A172 (cell line): ENCODE data around the gene CFAP68. TPM values are rescaled to one million over a fixed set of nuclear protein-coding genes. Genes with fewer than 3 reads are reported as not detected.
"Not testable (repeated sequence)": the region's sequence is repeated elsewhere in the genome, so short reads cannot be mapped to it uniquely, and the experiment has no call there.

ENCODE experiments used
- DNase-seq: peaks from one replicate; pipeline ENCODE4 v3.0.0-alpha.2; 2015; ENCODE audit warnings: low spot score
- total RNA-seq: library from RNA; depleted of rRNA; stranded (reverse); fragments of >200 nt; shearing (Covaris generic); gene quantifications from 2 replicates; pipeline ENCODE4 v1.2.3, GENCODE V29; 2014; rRNA removed

The CFAP68 gene
- total RNA-seq, 1 experiment from 2014 or later = 16.6 TPM

DNA sequence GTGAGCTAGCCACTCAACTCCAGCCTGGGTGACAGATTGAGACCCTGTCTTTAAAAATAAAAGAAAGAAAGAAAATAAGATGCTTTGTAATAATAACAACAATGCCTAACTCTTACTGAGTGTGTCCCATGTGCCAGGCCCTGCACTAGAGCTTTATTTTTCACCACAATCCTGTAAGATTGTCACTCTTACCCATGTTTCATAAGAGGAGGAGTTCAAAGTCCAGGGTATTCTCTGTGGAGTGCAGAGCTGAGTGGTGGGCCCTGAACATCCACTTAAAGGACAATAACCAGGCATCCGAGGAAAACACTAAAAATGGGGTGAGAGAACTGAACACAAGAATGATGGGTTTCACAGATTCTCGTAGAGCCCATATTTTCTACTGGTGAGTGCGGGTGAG, 38.4 kb downstream of the CFAP68 start:
- DNase-seq = no peak

DNA sequence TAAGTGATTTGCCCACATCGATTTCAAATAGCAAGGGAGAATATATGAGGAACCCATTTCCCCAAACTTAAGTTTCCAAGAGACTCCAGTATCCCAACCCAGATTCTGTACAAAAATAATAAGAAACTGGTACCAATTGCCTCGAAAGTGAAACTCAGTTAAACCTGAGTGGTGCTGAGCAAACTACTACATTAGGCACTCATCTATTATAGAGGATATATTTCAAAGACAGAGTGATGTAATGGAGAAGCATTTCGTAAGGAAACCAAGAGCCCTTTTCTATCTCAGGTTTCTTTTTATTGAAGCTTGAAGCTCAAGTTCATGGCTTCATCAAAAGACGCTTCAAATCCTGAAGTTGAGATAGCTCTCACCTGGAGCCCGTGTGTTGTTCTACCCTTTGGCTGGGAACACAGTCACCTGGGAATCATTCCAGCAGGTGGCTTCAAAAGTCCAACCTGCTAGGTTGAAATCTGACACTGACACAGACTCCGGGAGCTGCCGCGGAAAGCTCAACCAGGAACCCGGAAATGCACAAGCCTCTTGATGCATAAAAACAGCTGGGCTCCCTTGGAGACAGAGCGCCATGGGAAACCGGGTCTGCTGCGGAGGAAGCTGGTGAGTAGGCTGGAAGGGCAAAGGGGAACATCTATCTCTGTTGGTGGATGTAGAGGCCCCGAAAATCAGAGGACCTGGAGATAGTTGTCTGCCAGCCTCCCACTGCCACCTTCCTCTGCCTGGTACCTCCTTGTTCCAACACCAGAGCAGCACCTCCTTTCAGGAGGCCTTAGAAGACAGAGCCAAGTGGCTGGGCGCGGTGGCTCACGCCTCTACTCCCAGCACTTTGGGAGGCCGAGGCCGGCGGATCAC, 39.3 kb downstream of the CFAP68 start, which contains the start of gene C11orf52:
TSS of gene C11orf52 (plus strand) at position 524 of the 867 bp plus-strand sequence. CDS start at position 584, 60 bp downstream.
- DNase-seq = no peak

DNA sequence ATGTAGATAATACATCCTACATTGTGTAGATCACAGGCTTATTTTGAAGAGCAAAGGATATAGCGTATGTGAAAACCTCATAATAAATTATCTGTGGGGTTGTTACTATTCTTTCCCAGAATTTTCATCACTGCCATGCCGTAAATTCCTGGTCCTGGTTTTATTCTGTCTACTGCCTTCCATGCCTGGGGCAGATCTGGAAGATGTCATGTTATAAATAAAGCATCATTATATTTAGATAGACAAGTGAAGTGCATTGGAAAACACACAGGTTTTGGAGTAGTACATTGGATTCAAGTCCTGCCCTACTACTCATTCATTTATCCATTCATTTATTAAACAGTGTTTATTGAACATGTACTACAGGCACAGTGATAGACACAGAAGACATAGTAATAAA, 41.6 kb downstream of the CFAP68 start:
- no peak for DNase-seq

DNA sequence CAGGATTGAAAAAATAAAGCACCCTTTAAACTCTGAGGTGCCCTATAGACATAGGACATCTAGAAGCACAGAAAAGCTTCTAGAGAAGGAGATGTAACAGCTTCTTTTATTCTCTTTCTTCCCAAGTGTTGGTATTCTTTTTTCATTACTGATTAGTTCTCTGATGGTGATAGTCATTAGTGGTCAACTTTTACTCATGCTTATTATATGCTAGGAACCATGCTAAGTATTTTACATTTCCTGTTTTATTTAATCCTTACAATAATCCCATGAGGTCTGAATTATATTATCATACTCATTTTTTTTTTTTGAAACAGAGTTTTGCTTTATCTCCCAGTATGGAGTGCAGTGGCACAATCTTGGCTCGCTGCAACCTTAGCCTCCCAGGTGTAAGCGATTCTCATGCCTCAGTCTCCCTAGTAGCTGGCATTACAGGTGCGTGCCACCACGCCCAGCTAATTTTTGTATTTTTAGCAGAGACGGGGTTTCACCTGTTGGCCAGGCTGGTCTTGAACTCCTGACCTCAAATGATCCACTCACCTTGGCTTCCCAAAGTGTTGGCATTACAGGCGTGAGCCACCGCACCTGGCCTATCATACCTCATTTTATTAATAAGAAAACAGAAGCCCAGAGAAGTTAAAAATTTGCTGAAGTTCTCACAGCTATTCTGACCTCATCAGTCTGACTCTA, 42.3 kb downstream of the CFAP68 start:
- no peak for DNase-seq

GRCh38 chr11:111922803-111923202, 43.5 kb downstream of the CFAP68 start:
- no peak for DNase-seq

GRCh38 chr11:111923351-111923788, 44.0 kb downstream of the CFAP68 start:
- DNase-seq = no peak

GRCh38 chr11:111923951-111924350, 44.6 kb downstream of the CFAP68 start:
- no peak for DNase-seq

DNA sequence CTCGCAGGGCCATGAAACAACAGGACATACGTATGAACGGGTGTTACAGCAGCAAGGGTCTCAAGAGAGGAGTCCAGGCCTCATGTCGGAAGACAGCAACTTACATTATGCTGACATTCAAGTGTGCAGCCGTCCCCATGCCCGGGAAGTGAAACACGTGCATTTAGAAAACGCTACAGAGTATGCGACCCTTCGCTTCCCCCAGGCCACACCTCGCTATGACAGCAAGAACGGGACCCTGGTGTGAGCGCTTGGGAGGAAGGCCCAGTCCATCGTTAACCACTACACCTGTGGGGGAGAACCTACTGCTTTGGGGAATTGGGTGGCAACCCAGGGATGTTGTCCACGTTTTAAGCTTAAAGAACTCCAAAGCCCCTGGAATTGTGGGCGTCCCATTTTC, 46.6 kb downstream of the CFAP68 start:
- DNase-seq = no peak

DNA sequence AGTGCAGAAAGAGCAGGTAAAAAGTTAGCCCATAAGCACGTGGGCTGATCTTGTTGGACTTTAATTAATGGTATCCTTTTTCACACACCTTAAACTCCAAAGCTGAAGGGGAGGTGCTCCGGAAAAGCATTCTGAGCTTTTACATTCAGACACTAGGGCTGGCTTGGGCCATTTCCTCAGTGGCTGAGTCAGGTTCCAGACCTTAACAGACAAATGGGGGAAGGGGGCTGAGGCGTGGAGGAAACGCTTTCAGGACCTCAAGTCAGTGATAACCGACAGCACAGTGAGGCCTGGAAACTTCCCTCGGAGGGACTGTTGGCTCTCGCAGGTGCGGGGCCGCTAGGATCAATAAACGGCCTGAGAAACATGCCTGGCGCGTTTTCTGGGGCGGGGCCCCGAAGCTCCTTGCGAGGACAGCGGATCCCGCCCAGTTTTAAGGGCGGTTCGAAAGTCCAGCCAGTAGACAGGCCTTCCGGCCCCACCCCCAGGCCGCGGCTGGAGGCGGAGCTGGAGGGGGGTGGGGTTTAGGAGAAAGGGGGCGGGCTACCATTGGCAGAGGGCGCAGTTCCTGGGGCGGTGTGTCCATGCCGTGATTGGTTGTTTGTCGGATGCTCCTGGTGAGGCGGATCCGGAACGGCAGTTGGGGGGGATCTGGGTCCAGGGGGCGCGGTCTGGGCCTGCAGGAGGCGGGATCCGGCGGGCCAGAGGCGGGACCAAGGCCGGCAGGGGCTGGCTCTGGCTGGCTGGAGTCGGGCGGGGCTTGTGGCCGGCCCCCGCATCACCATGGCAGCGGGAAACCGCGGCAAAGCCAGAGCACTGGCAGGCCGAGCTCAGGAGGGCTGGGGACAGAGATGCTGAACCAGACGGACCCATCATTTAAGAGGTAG, 47.4 kb downstream of the CFAP68 start:
- DNase-seq = peak; percentile 81

DNA sequence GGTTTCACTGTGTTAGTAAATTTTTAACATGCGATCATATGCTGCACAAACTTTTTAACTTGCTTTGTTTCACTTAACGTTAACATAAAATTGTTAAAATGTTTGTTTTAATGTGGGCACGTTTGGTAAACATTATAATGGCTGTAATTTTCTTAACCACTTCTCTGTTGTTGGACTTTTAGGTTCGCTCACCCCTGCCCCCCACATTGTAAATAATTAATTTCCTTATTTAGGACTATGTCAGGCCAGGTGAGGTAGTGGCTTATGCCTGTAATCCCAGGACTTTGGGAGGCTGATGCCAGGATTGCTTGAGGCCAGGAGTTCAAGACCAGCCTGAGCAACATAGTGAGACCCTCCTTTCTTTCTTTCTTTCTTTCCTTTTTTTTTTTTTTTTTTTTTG, 51.1 kb downstream of the CFAP68 start:
- DNase-seq = no peak

DNA sequence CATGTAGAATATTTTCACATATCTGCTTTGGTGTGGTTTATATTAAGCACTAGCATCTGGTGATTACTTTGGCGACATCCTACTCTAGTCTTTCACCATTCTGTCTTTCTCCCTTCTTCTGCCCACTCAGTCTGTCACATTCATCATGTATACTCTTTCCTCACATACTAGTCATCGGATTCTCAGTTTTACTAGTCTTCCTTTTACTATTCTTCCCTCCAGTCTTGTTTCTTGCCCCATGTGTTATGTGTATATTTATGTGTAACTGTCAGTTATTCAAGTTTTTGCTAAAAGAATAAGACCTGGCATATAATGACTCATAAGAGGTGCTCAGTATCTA, 53.2 kb downstream of the CFAP68 start:
- DNase-seq = no peak

DNA sequence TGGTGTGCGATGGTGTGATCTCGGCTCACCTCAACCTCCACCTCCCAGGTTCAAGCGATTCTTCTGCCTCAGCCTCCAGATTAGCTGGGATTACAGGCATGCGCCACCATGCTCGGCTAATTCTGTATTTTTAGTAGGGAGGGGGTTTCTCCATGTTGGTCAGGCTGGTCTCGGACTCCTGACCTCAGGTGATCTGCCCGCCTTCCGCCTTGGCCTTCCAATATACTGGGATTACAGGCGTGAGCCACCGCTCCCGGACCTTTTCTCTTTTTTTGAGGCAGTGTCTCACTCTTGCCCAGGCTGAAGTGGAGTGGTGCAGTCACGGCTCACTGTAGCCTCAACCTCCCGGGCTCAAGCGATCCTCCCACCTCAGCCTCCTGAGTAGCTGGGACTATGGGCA, 53.8 kb downstream of the CFAP68 start:
- not testable (repeated sequence) for DNase-seq

DNA sequence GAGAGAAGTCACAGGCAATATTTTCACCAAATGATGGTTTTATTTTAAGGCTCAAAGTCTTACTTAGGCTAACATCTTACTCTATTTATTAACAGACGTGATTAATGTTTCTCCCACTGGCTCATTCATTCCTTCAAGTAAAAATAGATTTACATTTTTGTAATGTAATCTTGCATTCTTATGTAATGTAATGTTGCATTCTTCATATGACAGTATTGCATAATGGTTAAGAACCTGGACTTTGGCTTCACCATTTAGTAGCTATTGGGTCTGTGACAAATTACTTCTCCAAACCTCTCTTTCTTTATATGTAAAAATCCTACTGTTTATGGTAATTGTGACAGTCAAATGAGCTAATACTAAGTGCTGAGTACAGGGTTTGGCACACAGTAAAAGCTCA, 54.5 kb downstream of the CFAP68 start:
- no peak for DNase-seq

- DNase-seq = no peak
Observed at GRCh38 chr11:111934306-111934705, 55.0 kb downstream of the CFAP68 start.

Other genes with a start within 250 kb of the CFAP68 start
- 32.1 and 34.4 TPM in 2 replicates for gene PPP2R1B, start 113.2 kb upstream of the CFAP68 start, total RNA-seq
- 20.2 and 24.7 TPM in 2 replicates for gene ALG9, start 8.0 kb upstream of the CFAP68 start, total RNA-seq
- 1.5 and 3.4 TPM in 2 replicates for gene FDXACB1, start 376 bp upstream of the CFAP68 start, total RNA-seq
- gene CRYAB, start 32.2 kb downstream of the CFAP68 start, total RNA-seq = 0.34 TPM in 1 of 2 replicates, not detected in the other
- gene HSPB2, start 33.2 kb downstream of the CFAP68 start, total RNA-seq = not detected in 2 replicates
- gene C11orf52, start 39.4 kb downstream of the CFAP68 start, total RNA-seq = not detected in 2 replicates
- gene DIXDC1, start 57.8 kb downstream of the CFAP68 start, total RNA-seq = 6.2 and 6.9 TPM in 2 replicates
- gene DLAT, start 145.9 kb downstream of the CFAP68 start, total RNA-seq = 35.1 and 40.6 TPM in 2 replicates
- 3.3 and 3.4 TPM in 2 replicates for gene PIH1D2, start 194.5 kb downstream of the CFAP68 start, total RNA-seq
- 18.3 and 19.0 TPM in 2 replicates for gene NKAPD1, start 194.8 kb downstream of the CFAP68 start, total RNA-seq
- 56.7 and 61.3 TPM in 2 replicates for gene TIMM8B, start 207.2 kb downstream of the CFAP68 start, total RNA-seq
- gene SDHD, start 207.3 kb downstream of the CFAP68 start, total RNA-seq = 109 and 124 TPM in 2 replicates